Urothelium cell line (cell line): Measurements from ENCODE around the gene CCDC7.
"Not testable (repeated sequence)": the region's sequence is repeated elsewhere in the genome, so short reads cannot be mapped to it uniquely, and the experiment has no call there.

ENCODE experiments used
- DNase-seq: peaks from one replicate; pipeline ENCODE4 v3.0.0; 2011; ENCODE audit warnings: low spot score, mixed read lengths
- FAIRE-seq: peaks from 2 replicates; lab custom pipeline; 2011; peaks lifted over from hg19 to GRCh38; lab: Jason Lieb, UNC

CCDC7 gene

DNA sequence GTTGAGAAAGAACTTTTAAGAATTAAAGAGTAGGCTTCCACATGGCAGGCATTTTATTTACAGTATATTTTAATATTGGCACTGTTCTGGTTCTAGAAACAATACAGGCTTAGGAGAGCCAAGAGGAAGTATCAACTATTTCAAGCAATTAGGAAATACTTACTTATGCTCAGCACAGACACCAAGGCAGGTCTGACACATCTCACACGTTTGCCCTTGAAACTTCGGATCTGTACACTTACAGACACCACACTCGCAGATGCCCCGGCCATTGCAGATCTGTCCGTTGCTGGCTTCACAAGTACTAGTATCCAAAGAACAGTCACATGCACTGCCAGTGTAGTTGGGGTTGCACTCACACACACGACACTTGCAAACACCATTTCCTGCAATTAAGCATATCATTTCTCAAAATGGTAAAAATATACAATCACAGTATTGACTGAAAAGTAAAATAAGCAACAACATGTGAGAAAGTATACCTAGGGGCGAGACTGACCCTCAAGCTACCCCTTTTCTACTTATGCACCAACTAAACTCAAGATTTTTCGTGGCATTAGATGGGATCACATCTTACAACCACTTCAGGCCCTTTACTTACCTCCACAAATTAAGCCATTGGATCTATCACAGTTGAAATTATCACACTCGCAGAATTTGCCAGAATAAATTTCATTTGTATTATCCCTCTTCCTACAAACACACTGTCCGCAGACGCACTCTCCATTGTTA lies 465.5 kb downstream of the CCDC7 start:
- DNase-seq (no peak), FAIRE-seq (no peak)

- not testable (repeated sequence) for DNase-seq, FAIRE-seq
Measured at GRCh38 chr10:32917817-32918216, 471.9 kb downstream of the CCDC7 start.

GRCh38 chr10:32922170-32922569 lies 476.2 kb downstream of the CCDC7 start:
- FAIRE-seq: no peak
- DNase-seq: no peak

DNA sequence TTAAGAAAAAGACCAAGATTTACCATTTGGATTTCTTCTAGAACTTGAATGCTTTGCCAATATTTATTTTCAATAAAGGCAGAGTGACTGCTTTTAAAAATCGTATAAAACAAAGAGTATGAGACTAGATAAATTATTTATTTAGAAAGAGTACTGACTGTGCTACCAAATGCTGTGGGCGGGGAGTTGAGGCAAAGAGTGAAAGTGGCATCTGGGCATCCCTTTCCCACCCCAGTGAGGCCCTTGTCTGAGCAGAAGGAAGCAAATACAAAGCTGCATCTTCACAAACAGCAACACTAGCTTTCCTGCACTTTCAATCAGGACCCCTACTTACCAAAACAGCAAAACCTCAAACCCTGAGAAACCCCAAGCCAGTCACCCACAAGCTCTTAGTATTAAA lies 477.2 kb downstream of the CCDC7 start:
- no peak for FAIRE-seq
- DNase-seq: no peak

DNA sequence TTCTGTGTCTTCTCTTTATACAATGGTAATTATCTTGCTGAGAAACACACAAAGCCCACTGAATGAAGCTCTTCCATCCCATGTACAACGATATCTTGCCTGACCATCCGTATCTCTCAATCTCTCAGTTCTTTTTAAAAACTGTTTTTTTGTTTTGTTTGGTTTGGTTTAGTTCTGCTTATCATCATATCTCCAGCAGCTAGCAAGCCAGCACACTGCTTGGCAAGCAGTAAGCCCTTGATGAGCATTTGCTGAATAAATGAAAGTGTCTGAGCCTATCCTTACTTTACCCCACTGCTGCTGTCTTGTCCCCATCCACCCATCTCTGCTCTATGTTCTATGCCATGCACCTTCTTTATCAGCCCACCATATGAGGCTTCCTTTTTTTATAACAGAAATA lies 477.9 kb downstream of the CCDC7 start:
- no peak for DNase-seq
- no peak for FAIRE-seq
